GM19043 (cell line): ENCODE data around the gene ELOA2.
"Not testable (repeated sequence)": the region's sequence is repeated elsewhere in the genome, so short reads cannot be mapped to it uniquely, and the experiment has no call there.

Experiments
- ATAC-seq: cut with Tn5 transposase; IDR thresholded peaks from one replicate; pipeline ENCODE4 v1.9.1; 2021; ENCODE audit warnings: low read depth; ENCODE audit not compliant: unreplicated experiment

ELOA2 gene, protein sequence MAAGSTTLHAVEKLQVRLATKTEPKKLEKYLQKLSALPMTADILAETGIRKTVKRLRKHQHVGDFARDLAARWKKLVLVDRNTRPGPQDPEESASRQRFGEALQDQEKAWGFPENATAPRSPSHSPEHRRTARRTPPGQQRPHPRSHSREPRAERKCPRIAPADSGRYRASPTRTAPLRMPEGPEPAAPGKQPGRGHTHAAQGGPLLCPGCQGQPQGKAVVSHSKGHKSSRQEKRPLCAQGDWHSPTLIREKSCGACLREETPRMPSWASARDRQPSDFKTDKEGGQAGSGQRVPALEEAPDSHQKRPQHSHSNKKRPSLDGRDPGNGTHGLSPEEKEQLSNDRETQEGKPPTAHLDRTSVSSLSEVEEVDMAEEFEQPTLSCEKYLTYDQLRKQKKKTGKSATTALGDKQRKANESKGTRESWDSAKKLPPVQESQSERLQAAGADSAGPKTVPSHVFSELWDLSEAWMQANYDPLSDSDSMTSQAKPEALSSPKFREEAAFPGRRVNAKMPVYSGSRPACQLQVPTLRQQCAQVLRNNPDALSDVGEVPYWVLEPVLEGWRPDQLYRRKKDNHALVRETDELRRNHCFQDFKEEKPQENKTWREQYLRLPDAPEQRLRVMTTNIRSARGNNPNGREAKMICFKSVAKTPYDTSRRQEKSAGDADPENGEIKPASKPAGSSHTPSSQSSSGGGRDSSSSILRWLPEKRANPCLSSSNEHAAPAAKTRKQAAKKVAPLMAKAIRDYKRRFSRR

DNA sequence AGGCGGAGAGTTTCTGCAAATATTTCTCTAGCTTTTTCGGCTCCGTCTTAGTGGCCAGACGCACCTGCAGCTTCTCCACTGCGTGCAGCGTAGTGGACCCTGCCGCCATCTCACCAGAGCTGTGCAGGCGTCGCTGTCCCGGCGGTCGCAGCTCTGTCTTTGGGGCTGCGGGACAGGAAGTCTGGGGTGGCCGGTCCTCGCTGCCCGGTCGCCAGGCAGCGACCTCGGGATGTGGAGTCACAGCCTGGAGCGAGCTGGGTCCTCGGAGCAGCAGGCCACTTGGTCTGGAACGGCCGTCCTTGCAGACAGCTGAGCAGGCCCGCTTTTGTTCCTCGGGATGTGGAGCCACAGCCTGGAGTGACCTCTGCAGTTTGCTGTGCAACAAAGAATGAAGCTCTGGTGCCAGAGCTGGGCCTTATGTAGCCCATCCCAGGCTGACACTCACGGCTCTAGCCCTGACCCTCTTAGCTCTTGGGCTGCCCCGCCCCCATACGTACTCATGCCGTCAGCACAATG is at the start of gene ELOA2:
Gene ELOA2 (minus strand): TSS at position 466 of the 516 bp plus-strand sequence. CDS start 357 bp downstream, at position 109.
- no peak for ATAC-seq

DNA sequence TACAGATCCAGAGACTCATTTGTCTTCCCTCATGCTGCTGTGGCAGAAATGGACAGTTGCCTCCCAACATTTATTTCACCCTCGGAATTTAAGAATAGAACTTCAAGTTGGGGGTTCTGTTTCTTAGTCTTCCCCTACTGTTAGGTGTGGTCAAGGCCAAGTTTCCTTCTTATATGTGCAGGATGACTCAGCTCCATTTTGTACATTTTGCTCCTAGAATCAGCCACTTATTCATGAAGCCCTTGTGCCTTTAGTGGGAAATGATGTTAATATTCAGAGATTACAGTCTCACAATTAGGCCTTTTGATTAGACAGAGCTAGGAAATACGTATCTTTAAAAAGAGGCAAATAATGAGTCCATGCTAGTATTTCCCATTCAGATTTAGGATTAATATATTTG is 46.2 kb upstream of the ELOA2 start:
- ATAC-seq = no peak

DNA sequence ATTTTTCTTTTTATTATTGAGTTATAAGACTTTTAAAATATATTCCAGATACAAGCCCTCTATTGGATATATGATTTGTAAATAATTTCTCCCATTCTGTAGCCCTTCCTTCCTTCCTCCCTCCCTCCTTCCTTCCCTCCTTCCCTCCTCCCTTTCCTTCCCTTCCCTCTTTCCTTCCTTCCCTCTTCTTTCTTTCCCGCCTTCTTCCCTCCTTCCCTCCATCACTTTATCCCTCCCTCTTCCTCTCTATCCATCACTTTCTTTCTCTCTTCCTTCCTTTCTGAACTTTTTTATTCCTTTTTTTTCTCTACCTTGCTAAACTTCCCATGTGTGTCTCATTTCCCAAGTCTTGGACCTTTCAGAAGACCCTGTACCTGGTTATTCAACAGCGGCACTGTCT is 45.5 kb upstream of the ELOA2 start:
- no peak for ATAC-seq

DNA sequence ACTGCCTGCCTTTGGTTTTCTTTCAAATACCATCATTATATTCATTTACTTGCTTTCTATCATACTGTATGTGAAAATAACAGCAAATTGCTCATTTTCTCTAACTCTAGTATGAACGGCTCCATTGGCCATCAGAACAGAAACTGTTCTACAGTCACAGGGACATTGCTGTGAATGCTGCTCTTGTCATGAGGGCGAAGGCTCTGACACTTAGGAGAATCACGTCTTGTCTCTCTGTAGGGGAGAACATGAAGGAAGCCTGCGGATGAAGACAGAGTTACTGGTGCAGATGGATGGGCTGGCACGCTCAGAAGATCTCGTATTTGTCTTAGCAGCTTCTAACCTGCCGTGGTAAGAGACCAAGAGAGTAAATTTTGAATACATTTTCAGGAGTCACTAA is 41.7 kb upstream of the ELOA2 start:
- ATAC-seq = no peak

DNA sequence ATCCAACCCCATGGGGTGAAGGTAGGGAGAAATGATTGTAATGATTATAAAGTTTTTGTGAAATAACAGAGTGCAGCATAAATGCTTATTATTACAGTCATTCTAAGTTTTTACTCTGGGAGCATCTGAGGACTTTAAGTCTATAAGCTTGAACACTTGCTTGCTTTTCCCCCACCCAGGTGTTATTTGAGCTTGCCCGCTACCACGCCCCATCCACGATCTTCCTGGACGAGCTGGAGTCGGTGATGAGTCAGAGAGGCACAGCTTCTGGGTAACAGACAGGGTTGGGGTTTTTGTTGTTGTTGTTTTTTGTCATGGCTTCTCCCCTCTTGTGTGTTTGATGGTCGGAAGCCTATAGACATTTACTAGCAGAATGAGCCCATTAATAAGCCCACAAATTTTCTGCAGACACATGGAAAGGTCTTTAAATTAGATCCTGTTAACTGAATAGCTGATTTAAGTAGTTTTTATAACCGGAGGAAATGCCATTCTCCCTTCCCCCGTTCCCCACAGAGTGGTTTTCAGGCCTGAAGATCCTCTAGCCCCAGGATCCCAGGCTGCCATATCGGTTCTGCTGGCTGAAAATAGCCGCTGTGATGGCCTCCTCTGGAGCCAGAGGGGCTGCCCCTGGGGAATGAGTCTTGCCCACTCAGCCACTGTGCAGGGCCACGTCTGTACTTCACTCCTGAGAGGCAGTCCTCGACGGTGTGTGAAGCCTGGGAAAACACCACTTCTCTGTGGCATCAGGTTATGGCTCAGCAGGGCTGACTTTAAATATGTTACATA is 39.9 kb upstream of the ELOA2 start:
- no peak for ATAC-seq

DNA sequence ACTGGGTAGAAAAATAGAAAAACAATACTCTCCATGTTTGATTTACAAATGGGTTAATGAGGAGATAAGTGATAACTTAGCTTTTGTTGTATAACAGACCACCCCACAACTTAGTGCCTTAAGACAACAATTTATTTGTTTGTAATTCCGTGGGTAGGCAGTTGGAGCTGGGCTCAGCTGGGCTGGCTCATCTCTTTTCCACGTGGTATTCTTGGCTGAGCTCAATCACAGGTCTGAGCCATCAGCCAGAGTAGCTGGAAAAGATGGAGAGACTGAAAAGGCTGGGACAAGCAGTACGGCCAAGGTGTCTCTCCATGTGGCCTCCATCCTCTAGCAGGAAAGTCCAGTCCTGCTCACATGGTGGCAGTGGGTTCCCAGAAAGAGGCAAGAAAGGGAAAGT is 32.2 kb upstream of the ELOA2 start:
- no peak for ATAC-seq

DNA sequence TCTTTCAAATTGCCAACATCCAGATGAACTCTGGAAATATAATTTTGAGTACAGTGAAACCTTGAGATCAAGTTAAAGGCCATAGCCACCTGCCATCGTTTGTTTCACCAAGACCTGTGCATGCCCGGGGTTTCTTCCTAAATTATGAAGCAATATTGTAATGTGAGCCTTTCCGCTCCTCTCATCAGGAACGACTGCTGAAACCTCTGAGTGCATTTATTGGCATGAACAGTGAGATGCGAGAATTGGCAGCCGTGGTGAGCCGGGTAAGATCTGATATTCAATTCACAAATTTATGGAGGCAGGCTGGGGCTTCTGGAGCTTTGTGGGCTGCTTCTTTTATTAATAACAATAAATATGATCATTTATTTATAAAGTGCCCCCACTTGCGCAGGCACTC is 27.7 kb upstream of the ELOA2 start:
- ATAC-seq = no peak

DNA sequence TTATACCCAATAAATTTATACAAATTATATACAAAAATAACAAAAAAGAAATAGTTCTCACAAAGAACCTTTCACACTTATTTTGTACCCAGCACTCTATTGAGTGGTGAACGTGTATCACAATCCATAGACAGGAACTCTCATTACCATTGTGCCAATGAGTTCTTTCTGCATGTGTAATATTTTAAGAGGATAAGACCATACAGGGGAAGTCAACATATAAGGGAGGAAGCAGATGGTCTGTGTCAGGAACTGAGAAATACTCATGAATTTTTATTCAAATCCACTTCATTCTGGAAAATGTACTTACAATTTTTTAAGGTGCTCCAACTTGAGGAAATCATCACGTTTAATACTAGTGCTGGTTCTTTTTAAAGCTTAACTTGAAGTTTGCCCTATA is 27.1 kb upstream of the ELOA2 start:
- ATAC-seq = no peak

DNA sequence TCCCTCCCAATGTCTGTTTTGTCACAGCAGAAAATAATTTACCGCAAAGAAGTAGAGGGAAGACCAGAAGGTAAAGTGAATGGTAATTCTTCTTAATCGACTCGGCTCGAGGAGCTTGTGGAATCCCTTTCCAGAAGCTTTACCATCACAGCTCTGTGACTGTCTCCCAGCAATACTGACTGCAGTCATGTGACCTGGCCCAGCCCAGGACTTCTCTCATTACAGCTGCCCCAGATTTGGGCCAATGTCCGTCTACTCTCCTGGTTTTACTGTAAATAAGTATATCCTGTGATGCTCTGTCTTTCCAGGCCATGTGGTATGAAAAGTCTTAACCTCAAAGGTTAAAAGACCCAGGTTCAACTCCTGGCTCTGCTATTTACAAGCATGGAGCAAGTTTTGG is 18.9 kb upstream of the ELOA2 start:
- ATAC-seq = no peak

DNA sequence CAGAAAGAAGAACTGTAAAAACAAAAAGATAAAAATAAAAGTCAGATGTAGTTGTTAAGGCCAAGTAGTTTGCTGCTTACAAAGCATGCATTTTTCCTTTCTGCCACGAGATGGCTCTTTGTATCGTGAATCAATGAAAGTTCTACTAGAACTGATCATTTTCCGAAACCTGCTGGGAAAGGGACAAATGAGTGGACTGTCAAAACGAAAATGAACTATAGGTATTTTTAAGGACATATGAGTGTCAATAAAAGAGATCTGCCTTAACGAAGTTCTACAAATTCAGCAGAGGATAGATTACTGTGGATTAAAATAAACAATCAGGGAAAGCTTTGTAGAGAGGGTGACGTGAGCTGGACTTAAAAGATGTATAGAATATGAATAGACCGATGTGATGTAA is 15.0 kb upstream of the ELOA2 start:
- ATAC-seq = no peak

DNA sequence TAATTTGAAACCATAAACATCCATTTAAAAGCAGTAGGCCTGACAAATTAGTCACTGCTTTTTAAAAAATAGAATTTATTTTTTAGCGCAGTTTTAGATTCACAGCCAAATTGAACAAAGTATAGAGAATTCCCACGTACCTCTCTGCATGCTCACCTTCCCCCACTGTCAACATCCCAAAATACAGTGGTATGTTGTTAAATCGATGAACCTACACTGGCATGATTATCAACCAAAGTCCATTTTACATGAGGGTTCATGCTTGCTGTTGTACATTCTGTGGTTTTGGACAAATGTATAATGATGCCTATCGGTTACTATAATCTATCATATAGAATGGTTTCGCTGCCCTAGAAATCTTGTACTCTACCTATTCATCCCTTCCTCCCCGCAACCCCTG is 5.6 kb upstream of the ELOA2 start:
- ATAC-seq = no peak

DNA sequence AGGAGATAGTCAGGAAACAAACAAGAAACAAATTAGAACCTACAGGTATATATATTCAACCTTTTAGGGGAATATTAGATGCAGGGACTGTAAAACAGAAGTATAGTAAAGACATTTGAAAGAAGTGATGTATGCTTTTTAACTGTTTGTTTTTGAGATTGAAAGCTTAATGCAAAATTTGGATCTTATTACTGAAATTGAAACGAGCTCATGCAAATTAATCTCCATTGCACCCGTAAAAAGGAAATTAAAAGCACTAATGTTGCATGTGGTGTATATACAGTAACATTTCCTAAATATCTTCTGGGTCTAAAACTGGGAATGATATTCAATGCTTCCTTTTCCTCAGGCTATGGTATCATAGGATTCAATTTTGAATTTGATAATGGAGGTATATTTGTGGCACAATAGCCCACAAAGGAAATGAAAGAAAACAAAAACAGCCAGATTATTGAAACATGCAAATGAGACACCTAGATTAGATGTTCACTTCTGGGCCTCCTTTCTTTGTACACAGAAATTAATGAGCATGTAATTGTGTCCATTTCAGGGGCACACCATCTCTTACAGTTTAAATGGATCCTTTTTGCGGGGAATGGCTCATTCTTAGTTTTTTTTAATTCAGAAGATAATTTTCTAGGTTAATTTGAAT is 1.6 kb upstream of the ELOA2 start:
- ATAC-seq = no peak

DNA sequence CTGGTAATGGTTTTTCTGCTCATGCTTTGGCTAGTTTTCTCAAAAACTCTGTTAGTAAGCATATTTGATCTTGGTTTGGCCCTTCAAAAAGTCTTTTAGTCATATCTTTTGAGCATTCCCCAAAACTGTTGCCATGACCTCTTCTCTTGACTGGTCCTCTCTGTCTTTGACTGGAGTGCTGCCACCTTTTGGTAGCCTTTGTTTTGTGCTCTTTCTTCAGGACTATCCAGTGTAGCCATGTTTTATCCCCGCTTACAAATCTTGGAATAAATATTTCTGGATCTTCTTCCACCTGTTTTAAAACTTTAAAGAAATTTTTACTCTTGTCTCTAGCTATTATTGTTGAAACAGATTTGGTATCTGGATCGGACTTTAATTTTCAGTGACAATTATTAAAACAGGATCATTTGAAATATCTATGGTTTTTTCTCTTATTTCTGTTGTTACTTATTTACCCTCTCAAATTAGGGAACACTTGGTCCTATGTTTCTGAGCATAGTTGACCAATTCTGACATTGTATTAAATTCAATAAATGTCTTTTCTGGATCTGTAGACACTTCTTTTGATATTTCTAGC is 965 bp upstream of the ELOA2 start:
- ATAC-seq = no peak

DNA sequence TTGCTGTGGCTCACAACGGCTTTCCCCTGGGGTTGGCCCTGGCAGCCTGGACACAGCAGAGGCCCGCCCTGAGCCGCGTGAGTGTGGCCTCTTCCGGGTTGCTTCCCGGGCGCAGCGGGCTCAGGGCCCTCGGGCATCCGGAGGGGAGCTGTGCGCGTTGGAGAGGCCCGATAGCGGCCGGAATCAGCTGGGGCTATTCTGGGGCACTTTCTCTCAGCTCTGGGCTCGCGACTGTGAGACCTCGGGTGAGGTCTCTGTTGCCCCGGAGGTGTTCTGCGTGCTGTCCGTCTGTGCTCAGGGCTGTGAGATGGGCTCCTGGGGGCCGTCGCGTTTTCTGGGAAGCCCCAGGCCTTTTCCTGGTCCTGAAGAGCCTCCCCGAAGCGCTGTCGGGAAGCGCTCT is 830 bp downstream of the ELOA2 start:
- not testable (repeated sequence) for ATAC-seq

DNA sequence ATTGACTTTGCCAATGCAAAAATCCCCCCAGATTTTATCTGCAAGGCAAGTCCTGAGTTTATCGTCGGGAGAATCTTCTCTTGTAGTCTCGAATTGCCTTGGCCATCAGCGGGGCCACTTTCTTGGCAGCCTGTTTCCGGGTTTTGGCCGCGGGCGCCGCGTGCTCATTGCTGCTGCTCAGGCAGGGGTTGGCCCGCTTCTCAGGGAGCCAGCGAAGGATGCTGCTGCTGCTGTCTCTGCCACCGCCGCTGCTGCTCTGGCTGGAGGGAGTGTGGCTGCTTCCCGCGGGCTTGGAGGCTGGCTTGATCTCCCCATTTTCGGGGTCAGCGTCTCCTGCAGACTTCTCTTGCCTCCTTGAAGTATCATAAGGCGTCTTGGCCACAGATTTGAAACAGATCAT is 2.5 kb downstream of the ELOA2 start:
- no peak for ATAC-seq

DNA sequence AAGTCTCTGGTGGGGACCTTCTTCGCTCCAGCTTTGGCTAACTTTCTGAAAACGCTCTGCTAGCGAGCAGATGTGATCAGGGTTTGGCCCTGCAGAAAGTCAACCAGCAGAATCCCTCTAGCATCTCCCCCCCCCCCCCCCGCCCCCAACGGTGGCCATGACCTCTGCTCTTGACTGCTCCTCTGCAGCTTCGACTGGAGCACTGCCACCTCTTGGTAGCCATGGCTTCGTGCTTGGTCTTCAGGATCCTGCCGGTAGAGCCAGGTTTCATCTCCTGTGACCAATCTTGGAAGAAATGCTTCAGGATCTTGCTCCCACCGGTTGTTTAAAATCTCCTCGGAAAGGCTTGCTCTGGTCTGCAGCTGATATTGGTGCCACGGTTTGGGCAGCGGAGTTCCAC is 4.5 kb downstream of the ELOA2 start:
- ATAC-seq = not testable (repeated sequence)

DNA sequence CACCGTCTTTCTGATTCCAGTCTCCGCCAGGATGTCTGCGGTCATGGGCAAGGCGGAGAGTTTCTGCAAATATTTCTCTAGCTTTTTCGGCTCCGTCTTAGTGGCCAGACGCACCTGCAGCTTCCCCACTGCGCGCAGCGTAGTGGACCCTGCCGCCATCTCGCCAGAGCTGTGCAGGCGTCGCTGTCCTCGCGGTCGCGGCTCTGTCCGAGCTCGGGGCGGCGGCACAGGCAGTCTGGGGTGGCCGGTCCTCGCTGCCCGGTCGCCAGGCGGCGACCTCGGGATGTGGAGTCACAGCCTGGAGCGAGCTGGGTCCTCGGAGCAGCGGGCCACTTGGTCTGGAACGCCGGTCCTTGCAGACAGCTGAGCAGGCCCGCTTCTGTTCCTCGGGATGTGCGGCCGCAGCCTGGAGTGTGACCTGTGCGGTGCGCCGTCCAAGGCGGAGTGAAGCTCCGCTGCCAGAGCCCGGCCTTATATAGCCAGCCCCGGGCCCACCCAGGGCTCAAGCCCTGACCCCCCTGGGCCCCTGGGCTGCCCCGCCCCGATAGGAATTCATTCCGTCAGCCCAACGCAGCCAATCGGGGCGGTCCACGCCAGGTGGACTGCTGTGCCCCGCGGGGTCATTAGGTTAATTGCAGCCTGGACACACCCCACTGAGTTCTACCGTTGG is 5.6 kb downstream of the ELOA2 start:
- not testable (repeated sequence) for ATAC-seq

DNA sequence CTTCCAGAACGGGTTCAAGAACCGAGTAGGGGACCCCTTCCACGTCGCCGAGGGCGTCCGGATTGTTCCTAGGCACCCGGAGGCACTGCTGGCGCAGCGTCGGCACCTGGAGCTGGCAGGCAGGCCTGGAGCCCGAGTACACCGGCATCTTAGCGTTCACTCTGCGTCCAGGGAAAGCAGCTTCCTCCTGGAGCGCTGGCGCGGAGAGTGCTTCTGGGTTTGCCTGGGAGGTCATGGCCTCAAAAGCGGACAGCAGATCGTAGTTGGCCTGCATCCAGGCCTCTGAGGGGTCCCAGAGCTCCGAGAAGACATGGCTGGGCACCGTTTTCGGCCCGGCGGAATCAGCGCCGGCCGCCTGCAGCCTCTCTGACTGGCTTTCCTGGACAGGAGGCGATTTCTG is 6.7 kb downstream of the ELOA2 start:
- not testable (repeated sequence) for ATAC-seq

DNA sequence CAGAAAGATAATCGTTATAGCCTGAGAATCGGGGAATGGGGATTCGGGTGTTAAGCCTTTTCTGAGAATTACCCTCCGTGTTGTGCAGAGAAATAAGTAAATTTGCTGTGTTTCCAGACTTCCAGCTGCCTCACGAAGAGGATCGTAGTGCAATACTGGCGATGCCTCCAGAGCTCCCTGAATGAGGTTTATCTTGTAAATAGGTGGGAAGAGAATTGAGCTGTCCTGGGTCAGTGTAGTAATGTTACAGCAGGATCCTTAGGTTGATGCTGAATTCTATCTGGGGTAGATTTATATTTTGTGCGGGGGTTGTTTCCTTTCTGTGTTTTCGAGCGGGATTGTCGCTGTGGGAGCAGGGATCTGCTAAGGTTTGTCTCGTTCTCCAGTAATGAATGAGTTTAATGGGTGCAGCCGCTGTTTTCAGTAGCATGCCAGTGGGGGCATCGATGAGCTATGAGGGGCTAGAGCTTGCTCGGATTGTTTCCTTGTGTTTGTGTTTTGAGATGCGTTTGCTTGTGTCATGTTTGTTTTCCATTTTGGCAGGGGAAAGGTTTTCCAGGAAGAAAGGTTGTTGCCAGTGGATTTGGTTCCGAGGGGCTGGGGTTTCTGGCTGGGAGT is 9.8 kb downstream of the ELOA2 start:
- ATAC-seq = not testable (repeated sequence)
